HUES64 (cell line): Measurements from ENCODE around the gene LSM14B.

Experiments used
- H3K27ac ChIP-seq: 2 replicates; pipeline ENCODE4 v1.7.0; 2013; ENCODE audit warnings: low read depth, low read length, inconsistent platforms
- H3K27me3 ChIP-seq: 2 replicates; pipeline ENCODE4 v1.6.1; 2013; ENCODE audit warnings: mild to moderate bottlenecking, low read length; ENCODE audit not compliant: insufficient read depth
- H3K36me3 ChIP-seq: 2 replicates; pipeline ENCODE4 v1.6.1; 2013; ENCODE audit warnings: mild to moderate bottlenecking, low read length; ENCODE audit not compliant: insufficient read depth
- H3K4me1 ChIP-seq: 2 replicates; pipeline ENCODE4 v1.6.1; 2013; ENCODE audit warnings: mild to moderate bottlenecking, low read length, moderate library complexity; ENCODE audit not compliant: insufficient read depth
- H3K4me3 ChIP-seq: 2 replicates; pipeline ENCODE4 v1.5.1; 2013; ENCODE audit warnings: mild to moderate bottlenecking, low read length, moderate library complexity
- H3K9ac ChIP-seq: 2 replicates; pipeline ENCODE4 v1.6.1; 2013; ENCODE audit warnings: mild to moderate bottlenecking, low read depth, low read length
- H3K9me3 ChIP-seq: 2 replicates; pipeline ENCODE4 v1.6.1; 2013; ENCODE audit warnings: low read depth, low read length; ENCODE audit not compliant: insufficient read depth
- WGBS: fragments of 150-250, 120-280 bp; methylation state at CpG from one replicate; pipeline ENCODE4 v1.1.7; 2013; ENCODE audit warnings: missing lambda C conversion rate; 5-methylcytosine and 5-hydroxymethylcytosine counted together

Gene LSM14B

GRCh38 chr20:62089393-62089792 is 32.9 kb upstream of the LSM14B start:
- Histone ChIP-seq H3K4me1 (no peaks in the 10 kb centered on the region), H3K27me3 (no peaks in the 10 kb centered on the region)
- 56% methylated on average over 1 of the region's 3 CpGs for WGBS

GRCh38 chr20:62096421-62097380 is 25.6 kb upstream of the LSM14B start:
- H3K9ac ChIP-seq, result no peak overlapping the region
- 92% methylated on average over 30 of the region's 30 CpGs for WGBS
- H3K36me3 ChIP-seq, result no peaks in the 10 kb centered on the region
- no peaks in the 10 kb centered on the region for H3K4me1 ChIP-seq
- H3K27ac ChIP-seq, result no peak overlapping the region
- no peaks in the 10 kb centered on the region for H3K27me3 ChIP-seq
- H3K9me3 ChIP-seq, result no peaks in the 10 kb centered on the region
- no peak overlapping the region for H3K4me3 ChIP-seq

More at GRCh38 chr20:62089393-62089792, 32.9 kb upstream of the LSM14B start:
- H3K9me3 ChIP-seq, result no peaks in the 10 kb centered on the region
- H3K36me3 ChIP-seq, result no peaks in the 10 kb centered on the region
- no peak overlapping the region for H3K9ac ChIP-seq
- H3K27ac ChIP-seq, result no peak overlapping the region
- no peak overlapping the region for H3K4me3 ChIP-seq

- Histone ChIP-seq H3K9ac (no peak overlapping the region), H3K27ac (no peak overlapping the region), H3K4me1 (no peaks in the 10 kb centered on the region), H3K27me3 (no peaks in the 10 kb centered on the region), H3K4me3 (no peak overlapping the region), H3K36me3 (no peaks in the 10 kb centered on the region), H3K9me3 (no peaks in the 10 kb centered on the region)
- WGBS, result 87% methylated on average over 16 of the region's 16 CpGs
These were observed 24.3 kb upstream of the LSM14B start for GRCh38 chr20:62097881-62098407.

- Histone ChIP-seq H3K27ac (no peak overlapping the region), H3K9me3 (no peaks in the 10 kb centered on the region), H3K27me3 (no peaks in the 10 kb centered on the region), H3K4me1 (peaks cover 8% of the 10 kb centered on the region), H3K9ac (no peak overlapping the region), H3K4me3 (no peak overlapping the region), H3K36me3 (no peaks in the 10 kb centered on the region)
- 82% methylated on average over 3 of the region's 4 CpGs for WGBS
These were observed 21.2 kb upstream of the LSM14B start for GRCh38 chr20:62101078-62101477.

- no peaks in the 10 kb centered on the region for H3K36me3 ChIP-seq
- no peak overlapping the region for H3K4me3 ChIP-seq
- H3K9ac ChIP-seq, result no peak overlapping the region
- WGBS, result 86% methylated on average over 21 of the region's 21 CpGs
- H3K27ac ChIP-seq, result no peak overlapping the region
- H3K4me1 ChIP-seq, result peaks cover 8% of the 10 kb centered on the region
- no peaks in the 10 kb centered on the region for H3K9me3 ChIP-seq
- no peaks in the 10 kb centered on the region for H3K27me3 ChIP-seq
These were observed 18.6 kb upstream of the LSM14B start for GRCh38 chr20:62103508-62104233.

GRCh38 chr20:62104234-62104789 is 18.0 kb upstream of the LSM14B start:
- H3K27me3 ChIP-seq, result no peaks in the 10 kb centered on the region
- WGBS, result 76% methylated on average over 15 of the region's 15 CpGs
- H3K27ac ChIP-seq, result no peak overlapping the region
- peaks cover 5% of the 10 kb centered on the region for H3K9me3 ChIP-seq
- no peaks in the 10 kb centered on the region for H3K36me3 ChIP-seq
- peaks cover 8% of the 10 kb centered on the region for H3K4me1 ChIP-seq
- H3K9ac ChIP-seq, result no peak overlapping the region
- H3K4me3 ChIP-seq, result no peak overlapping the region

- Histone ChIP-seq H3K27ac (no peak overlapping the region), H3K9ac (no peak overlapping the region), H3K36me3 (no peaks in the 10 kb centered on the region), H3K27me3 (no peaks in the 10 kb centered on the region), H3K9me3 (peaks cover 7% of the 10 kb centered on the region), H3K4me1 (peaks cover 8% of the 10 kb centered on the region), H3K4me3 (no peak overlapping the region)
- WGBS, result 68% methylated on average over 7 of the region's 7 CpGs
These were observed 17.4 kb upstream of the LSM14B start for GRCh38 chr20:62104791-62105345.

GRCh38 chr20:62105592-62105991 is 16.7 kb upstream of the LSM14B start:
- H3K27me3 ChIP-seq, result no peaks in the 10 kb centered on the region
- H3K27ac ChIP-seq, result no peak overlapping the region
- H3K36me3 ChIP-seq, result no peaks in the 10 kb centered on the region
- H3K9ac ChIP-seq, result no peak overlapping the region
- 93% methylated on average over 5 of the region's 5 CpGs for WGBS
- peaks cover 11% of the 10 kb centered on the region for H3K9me3 ChIP-seq
- H3K4me1 ChIP-seq, result peaks cover 8% of the 10 kb centered on the region
- H3K4me3 ChIP-seq, result no peak overlapping the region

GRCh38 chr20:62111148-62111547 is 11.1 kb upstream of the LSM14B start:
- H3K4me1 ChIP-seq, result no peaks in the 10 kb centered on the region
- no peak overlapping the region for H3K27ac ChIP-seq
- no peaks in the 10 kb centered on the region for H3K27me3 ChIP-seq
- no peak overlapping the region for H3K9ac ChIP-seq
- H3K4me3 ChIP-seq, result no peak overlapping the region
- 96% methylated on average over 6 of the region's 6 CpGs for WGBS
- H3K9me3 ChIP-seq, result peaks cover 11% of the 10 kb centered on the region
- no peaks in the 10 kb centered on the region for H3K36me3 ChIP-seq

GRCh38 chr20:62112368-62112767 is 9.9 kb upstream of the LSM14B start:
- WGBS, result 89% methylated on average over 6 of the region's 6 CpGs
- Histone ChIP-seq H3K4me1 (no peaks in the 10 kb centered on the region), H3K27me3 (no peaks in the 10 kb centered on the region), H3K4me3 (no peak overlapping the region), H3K9ac (no peak overlapping the region), H3K36me3 (no peaks in the 10 kb centered on the region), H3K9me3 (peaks cover 11% of the 10 kb centered on the region), H3K27ac (no peak overlapping the region)
